Prostate gland (tissue), 2 donors: ENCODE results near the gene XXYLT1. TPM values are rescaled to one million over a fixed set of nuclear protein-coding genes. Genes with fewer than 3 reads are reported as not detected.

Experiments
- DNase-seq: peaks from one replicate; pipeline ENCODE4 v3.0.0-alpha.2; 2019; ENCODE audit warnings: low spot score
- H3K27ac ChIP-seq, 2 donors: fragments of 200-600 bp; sonication (generic); 2 replicates each; pipeline ENCODE4 v1.5.1; 2017 to 2019
- H3K27me3 ChIP-seq: fragments of 200-600 bp; sonication (generic); replicated peaks from 2 replicates; pipeline ENCODE4 v1.5.1; 2019; ENCODE audit not compliant: insufficient read depth
- H3K36me3 ChIP-seq, 2 donors: fragments of 200-600 bp; sonication (generic); 1 replicate in 1 of 2; 2 replicates in 1 of 2; pipeline versions ENCODE4 v1.5.1 to v1.8.1; 2017 to 2019
- H3K4me1 ChIP-seq: fragments of 200-600 bp; sonication (generic); replicated peaks from 2 replicates; pipeline ENCODE4 v1.5.1; 2019
- H3K4me3 ChIP-seq, 2 donors: fragments of 200-600 bp; sonication (generic); 2 replicates each; pipeline ENCODE4 v1.5.1; 2017 to 2019
- H3K9me3 ChIP-seq: fragments of 200-600 bp; sonication (generic); 2 replicates; pipeline ENCODE4 v1.5.1; 2017
- POLR2A ChIP-seq: fragments of 450-650 bp; IDR thresholded peaks from one replicate; pipeline ENCODE4 v1.6.1; 2016; ENCODE audit warnings: antibody characterized with exemption, mild to moderate bottlenecking
- POLR2AphosphoS5 ChIP-seq: sonication (generic); formaldehyde crosslinking; IDR thresholded peaks from one replicate; pipeline ENCODE4 v1.6.1; 2017; ENCODE audit warnings: antibody characterized with exemption
- WGBS: methylation state at CpG from one replicate; pipeline ENCODE4 v1.1.5; 2018; 5-methylcytosine and 5-hydroxymethylcytosine counted together
- intact Hi-C: fragments of 100-400 bp; cut with DNase I; formaldehyde crosslinking; loops from one replicate; pipeline ENCODE4 v1.14.2; 2022
- total RNA-seq, 2 donors: library from RNA; depleted of rRNA; stranded (reverse); fragments of >200 nt; gene quantifications; one replicate each; pipeline ENCODE4 v1.1.0, GENCODE V29; 2016
- TF ChIP-seq, protein P1 (sequence below), 4 experiments: fragments of 200-600 bp in 2 of 4; fragments of 450-650 bp in 2 of 4; sonication (generic) in 2 of 4; IDR thresholded peaks; 1 replicate in 3 of 4; 2 replicates in 1 of 4; pipeline ENCODE4 v1.5.1; 2016 to 2019; ENCODE audit warnings: antibody characterized with exemption in 4 of 4, mild to moderate bottlenecking in 2 of 4, moderate library complexity in 2 of 4

The XXYLT1 gene
- total RNA-seq, 2 donors from 2014 or later: 14.9 to 22.7 TPM

DNA sequence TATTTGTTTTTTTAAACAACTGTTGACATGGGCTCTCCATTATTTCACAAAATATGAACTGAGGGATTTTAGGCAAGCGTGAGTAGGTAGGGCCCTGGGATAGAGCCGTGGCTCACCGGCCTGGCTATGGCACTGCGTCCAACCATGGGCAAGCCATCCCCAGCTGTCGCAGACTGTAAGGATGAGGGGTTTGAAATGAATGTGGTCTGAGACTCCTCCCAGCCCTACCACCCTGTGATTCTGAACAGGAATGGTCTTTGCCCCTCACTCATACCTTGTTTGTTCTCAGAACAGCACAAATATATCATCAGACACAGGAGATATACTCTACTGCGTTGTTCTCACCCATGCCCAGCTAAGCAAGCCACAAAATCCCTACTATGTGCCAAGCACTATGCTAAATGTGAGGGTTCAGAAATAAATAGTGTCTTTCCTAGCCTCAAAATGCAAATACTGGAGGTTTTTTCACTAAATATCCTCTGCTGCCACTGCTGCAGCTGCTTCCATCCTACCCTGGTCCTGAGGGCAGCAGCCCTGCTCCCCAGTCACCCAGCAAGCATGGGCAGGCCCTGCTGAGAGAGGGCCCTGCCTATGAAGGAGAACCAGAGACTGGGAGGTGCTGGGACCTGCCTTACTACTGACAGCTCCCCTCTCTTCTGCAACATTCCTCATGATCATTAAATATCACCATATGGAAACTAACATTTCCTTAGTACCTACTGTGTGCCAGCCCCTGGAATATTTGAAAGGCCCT is 102.8 kb downstream of the XXYLT1 start:
- no peaks in the 10 kb centered on the region for H3K27me3 ChIP-seq
- TF ChIP-seq, protein P1, sequence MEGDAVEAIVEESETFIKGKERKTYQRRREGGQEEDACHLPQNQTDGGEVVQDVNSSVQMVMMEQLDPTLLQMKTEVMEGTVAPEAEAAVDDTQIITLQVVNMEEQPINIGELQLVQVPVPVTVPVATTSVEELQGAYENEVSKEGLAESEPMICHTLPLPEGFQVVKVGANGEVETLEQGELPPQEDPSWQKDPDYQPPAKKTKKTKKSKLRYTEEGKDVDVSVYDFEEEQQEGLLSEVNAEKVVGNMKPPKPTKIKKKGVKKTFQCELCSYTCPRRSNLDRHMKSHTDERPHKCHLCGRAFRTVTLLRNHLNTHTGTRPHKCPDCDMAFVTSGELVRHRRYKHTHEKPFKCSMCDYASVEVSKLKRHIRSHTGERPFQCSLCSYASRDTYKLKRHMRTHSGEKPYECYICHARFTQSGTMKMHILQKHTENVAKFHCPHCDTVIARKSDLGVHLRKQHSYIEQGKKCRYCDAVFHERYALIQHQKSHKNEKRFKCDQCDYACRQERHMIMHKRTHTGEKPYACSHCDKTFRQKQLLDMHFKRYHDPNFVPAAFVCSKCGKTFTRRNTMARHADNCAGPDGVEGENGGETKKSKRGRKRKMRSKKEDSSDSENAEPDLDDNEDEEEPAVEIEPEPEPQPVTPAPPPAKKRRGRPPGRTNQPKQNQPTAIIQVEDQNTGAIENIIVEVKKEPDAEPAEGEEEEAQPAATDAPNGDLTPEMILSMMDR (IDR thresholded peaks at IDR 0.05): no peak
- TF ChIP-seq POLR2A (no peak), POLR2AphosphoS5 (no peak)
- DNase-seq: no peak
- no peaks in the 10 kb centered on the region for H3K9me3 ChIP-seq
- H3K4me1 ChIP-seq: no peaks in the 10 kb centered on the region
- no peak overlapping the region for H3K27ac ChIP-seq
- intact Hi-C loops: no loop called here
- 93% methylated on average over 6 of the region's 6 CpGs for WGBS
- no peak overlapping the region for H3K4me3 ChIP-seq
- no peaks in the 10 kb centered on the region for H3K36me3 ChIP-seq

DNA sequence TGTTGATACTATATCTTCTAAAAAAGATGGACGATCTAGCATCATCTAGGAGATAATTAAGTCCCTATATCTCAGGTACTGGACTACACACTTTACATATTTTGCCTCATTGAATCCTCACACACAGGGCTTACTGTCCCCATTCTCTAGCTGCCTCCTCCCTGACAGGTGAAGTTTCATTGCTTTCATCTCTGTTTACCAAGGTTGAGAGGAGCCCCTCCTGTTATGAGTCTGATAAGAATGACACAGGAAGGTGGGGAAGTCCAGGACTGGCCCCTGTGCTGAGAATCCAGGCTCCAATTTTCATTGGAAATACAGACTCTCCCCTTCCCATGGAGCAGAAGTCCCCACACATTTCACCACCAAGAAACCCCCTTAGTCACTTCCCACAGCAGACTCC is 105.2 kb downstream of the XXYLT1 start:
- H3K36me3 ChIP-seq: no peaks in the 10 kb centered on the region
- WGBS: 95% methylated on average over 1 of the region's 1 CpG
- no peak for DNase-seq
- no peaks in the 10 kb centered on the region for H3K27me3 ChIP-seq
- H3K27ac ChIP-seq: no peak overlapping the region
- H3K9me3 ChIP-seq: no peaks in the 10 kb centered on the region
- TF ChIP-seq, protein P1 (IDR thresholded peaks at IDR 0.05): no peak
- TF ChIP-seq POLR2A (no peak), POLR2AphosphoS5 (no peak)
- no peak overlapping the region for H3K4me3 ChIP-seq
- intact Hi-C loops: no loop called here
- no peaks in the 10 kb centered on the region for H3K4me1 ChIP-seq

DNA sequence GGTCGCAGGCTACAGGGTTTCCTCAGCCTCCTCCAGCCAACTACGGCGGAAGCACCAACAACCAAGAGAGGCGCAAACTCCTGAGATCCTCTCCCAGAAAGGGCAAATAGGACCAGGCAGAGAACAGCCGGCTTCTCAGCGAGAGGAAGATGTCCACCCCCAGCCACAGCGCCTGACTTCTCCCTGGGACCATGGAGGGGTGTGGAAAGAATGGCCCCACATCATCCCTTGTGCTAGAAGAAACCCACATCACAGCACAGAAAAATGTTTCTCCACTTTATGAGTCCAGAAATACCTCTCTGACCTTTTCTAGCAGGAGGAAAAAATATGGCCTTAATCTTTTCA is 105.7 kb downstream of the XXYLT1 start:
- TF ChIP-seq POLR2AphosphoS5 (no peak), POLR2A (no peak)
- TF ChIP-seq, protein P1 (IDR thresholded peaks at IDR 0.05): no peak
- Histone ChIP-seq H3K9me3 (no peaks in the 10 kb centered on the region), H3K4me3 (no peak overlapping the region), H3K4me1 (no peaks in the 10 kb centered on the region), H3K27ac (no peak overlapping the region), H3K27me3 (no peaks in the 10 kb centered on the region), H3K36me3 (no peaks in the 10 kb centered on the region)
- intact Hi-C loops: no loop called here
- DNase-seq: no peak
- WGBS: 95% methylated on average over 7 of the region's 7 CpGs

DNA sequence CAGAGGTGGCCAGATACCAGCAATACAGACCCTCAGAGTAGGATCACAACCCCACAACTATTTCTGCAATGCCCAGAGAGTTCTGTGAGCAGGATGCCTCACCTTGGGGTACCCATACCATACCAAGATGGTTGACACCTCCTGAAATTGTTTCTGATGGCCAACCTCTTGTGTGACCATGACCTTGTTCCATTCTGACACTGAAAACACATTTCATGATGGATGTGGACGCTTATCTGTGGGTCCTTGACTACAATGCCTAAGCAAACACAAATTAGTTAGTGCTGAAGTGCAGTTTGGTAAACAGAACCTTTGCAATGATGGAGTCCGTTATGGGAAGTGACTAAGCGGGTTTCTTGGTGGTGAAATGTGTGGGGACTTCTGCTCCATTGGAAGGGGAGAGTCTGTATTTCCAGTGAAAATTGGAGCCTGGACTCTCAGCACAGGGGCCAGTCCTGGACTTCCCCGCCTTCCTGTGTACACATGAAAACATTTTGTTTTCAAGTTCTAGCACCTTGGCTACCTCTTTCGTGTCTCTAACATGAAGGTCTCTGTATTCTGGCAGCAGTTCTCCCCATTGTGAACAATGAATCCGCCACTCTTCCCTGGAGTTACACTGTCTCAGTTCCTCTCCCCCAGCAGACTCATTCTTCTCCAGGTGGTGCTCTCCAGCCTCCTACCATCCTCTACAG is 106.2 kb downstream of the XXYLT1 start:
- WGBS: 84% methylated on average over 6 of the region's 6 CpGs
- H3K27ac ChIP-seq: no peak overlapping the region
- intact Hi-C loops: no loop called here
- no peaks in the 10 kb centered on the region for H3K4me1 ChIP-seq
- no peak for DNase-seq
- no peak for TF ChIP-seq POLR2A
- no peak for TF ChIP-seq POLR2AphosphoS5
- TF ChIP-seq, protein P1 (IDR thresholded peaks at IDR 0.05): no peak
- H3K27me3 ChIP-seq: no peaks in the 10 kb centered on the region
- H3K4me3 ChIP-seq: no peak overlapping the region
- no peaks in the 10 kb centered on the region for H3K36me3 ChIP-seq
- no peaks in the 10 kb centered on the region for H3K9me3 ChIP-seq
